SK-N-MC (cell line): ENCODE data around the gene CARD11.
"Not testable (repeated sequence)": the region's sequence is repeated elsewhere in the genome, so short reads cannot be mapped to it uniquely, and the experiment has no call there.

ENCODE experiments used
- DNase-seq: peaks from one replicate; pipeline ENCODE4 v3.0.0-alpha.2; 2011; ENCODE audit warnings: low read depth, low spot score
- H3K27ac ChIP-seq: fragments of 200-600 bp; sonication (generic); 2 replicates; pipeline ENCODE4 v1.5.1; 2016; ENCODE audit warnings: mixed run types
- H3K36me3 ChIP-seq: fragments of 200-600 bp; sonication (generic); 2 replicates; pipeline ENCODE4 v1.6.1; 2017; ENCODE audit warnings: antibody characterized with exemption, low read length, mixed read lengths; ENCODE audit not compliant: insufficient read depth
- H3K4me3 ChIP-seq: fragments of 200-600 bp; sonication (generic); 2 replicates; pipeline ENCODE4 v1.5.1; 2016
- H3K9ac ChIP-seq: fragments of 200-600 bp; sonication (generic); 2 replicates; pipeline ENCODE4 v1.8.0; 2017; ENCODE audit warnings: mixed run types, mixed read lengths; ENCODE audit not compliant: insufficient read length
- H3K9me3 ChIP-seq: fragments of 200-600 bp; sonication (generic); 2 replicates; pipeline ENCODE4 v1.6.1; 2017; ENCODE audit warnings: low read depth, mild to moderate bottlenecking, antibody characterized with exemption, low read length, moderate library complexity, mixed read lengths
- EZH2 ChIP-seq: fragments of 200-600 bp; sonication (generic); IDR thresholded peaks from one replicate; pipeline ENCODE4 v1.6.1; 2017; ENCODE audit warnings: antibody characterized with exemption
- FOXP2 ChIP-seq: optimal IDR thresholded peaks from 2 replicates; pipeline ENCODE3; 2011; ENCODE audit warnings: mild to moderate bottlenecking, moderate library complexity; ENCODE audit not compliant: insufficient read depth; ENCODE audit errors: extremely low read length, control extremely low read depth
- POLR2AphosphoS5 ChIP-seq: IDR thresholded peaks from 2 replicates; pipeline ENCODE4 v1.6.1; 2012; ENCODE audit warnings: mild to moderate bottlenecking, low read depth, low read length, borderline replicate concordance

The CARD11 gene

DNA sequence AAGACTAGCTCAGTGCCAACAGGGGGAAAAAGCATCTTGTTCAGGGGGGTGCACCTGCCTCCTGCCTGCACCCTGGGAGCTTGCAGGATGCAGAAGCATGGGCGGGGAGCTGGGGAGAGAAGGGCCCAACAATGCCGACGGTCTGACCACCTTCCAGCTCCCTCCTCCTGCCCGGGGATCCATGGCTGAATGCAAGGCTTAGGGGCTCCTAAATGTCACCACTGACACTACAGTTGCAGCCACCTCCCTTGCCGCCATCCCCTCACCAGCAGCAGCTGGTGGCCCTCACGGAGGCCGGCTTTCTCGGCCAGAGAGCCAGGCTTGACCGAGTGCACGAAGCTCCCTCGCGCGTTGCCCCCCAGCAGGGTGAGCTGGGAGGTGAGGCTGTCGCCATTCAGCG is 120.8 kb downstream of the CARD11 start:
- TF ChIP-seq EZH2, result no peak
- no peak for TF ChIP-seq FOXP2
- no peak for TF ChIP-seq POLR2AphosphoS5
- Histone ChIP-seq H3K4me3 (no peak overlapping the region), H3K36me3 (no peaks in the 10 kb centered on the region), H3K9ac (no peak overlapping the region), H3K9me3 (no peaks in the 10 kb centered on the region), H3K27ac (no peak overlapping the region)
- DNase-seq, result no peak

- DNase-seq, result no peak
- H3K9me3 ChIP-seq, result no peaks in the 10 kb centered on the region
- H3K36me3 ChIP-seq, result no peaks in the 10 kb centered on the region
Observed at GRCh38 chr7:2922348-2922691, 121.3 kb downstream of the CARD11 start.

GRCh38 chr7:2921653-2922347 is 121.9 kb downstream of the CARD11 start:
- H3K9ac ChIP-seq, result no peak overlapping the region
- DNase-seq, result no peak
- no peaks in the 10 kb centered on the region for H3K36me3 ChIP-seq
- no peak for TF ChIP-seq EZH2
- TF ChIP-seq FOXP2, result no peak
- TF ChIP-seq POLR2AphosphoS5, result no peak
- no peaks in the 10 kb centered on the region for H3K9me3 ChIP-seq
- no peak overlapping the region for H3K27ac ChIP-seq
- H3K4me3 ChIP-seq, result no peak overlapping the region

More at GRCh38 chr7:2922348-2922691, 121.3 kb downstream of the CARD11 start:
- H3K27ac ChIP-seq, result no peak overlapping the region
- no peak for TF ChIP-seq EZH2
- no peak for TF ChIP-seq FOXP2
- no peak for TF ChIP-seq POLR2AphosphoS5
- H3K4me3 ChIP-seq, result no peak overlapping the region
- no peak overlapping the region for H3K9ac ChIP-seq

GRCh38 chr7:2920956-2921652 is 122.6 kb downstream of the CARD11 start:
- no peak overlapping the region for H3K9ac ChIP-seq
- DNase-seq, result no peak
- no peaks in the 10 kb centered on the region for H3K36me3 ChIP-seq
- no peak overlapping the region for H3K4me3 ChIP-seq
- no peak overlapping the region for H3K27ac ChIP-seq
- no peaks in the 10 kb centered on the region for H3K9me3 ChIP-seq
- TF ChIP-seq FOXP2 (no peak), POLR2AphosphoS5 (no peak), EZH2 (no peak)

- not testable (repeated sequence) for H3K27ac ChIP-seq, H3K4me3 ChIP-seq, H3K36me3 ChIP-seq, DNase-seq, H3K9ac ChIP-seq, H3K9me3 ChIP-seq
Observed at GRCh38 chr7:2920480-2920879, 123.2 kb downstream of the CARD11 start.

DNA sequence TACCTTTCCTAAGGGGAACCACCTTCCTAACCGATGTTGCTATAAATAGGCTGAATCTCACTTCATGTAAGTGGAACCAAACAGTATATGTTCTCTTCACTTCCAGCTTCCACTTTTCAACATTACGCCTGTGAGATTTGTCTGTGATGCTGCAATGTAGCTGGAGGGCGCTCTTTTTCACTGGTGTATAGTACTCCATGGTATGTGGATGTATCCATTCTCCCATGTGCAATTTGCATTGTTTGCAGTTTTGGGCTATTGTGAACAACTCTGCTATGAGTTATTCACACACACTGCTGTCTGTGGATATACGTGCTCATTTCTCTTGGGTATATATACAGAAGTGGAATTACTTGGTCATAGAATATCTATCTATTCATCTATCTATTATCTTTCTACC is 123.6 kb downstream of the CARD11 start:
- no peaks in the 10 kb centered on the region for H3K36me3 ChIP-seq
- DNase-seq, result no peak
- no peak overlapping the region for H3K27ac ChIP-seq
- TF ChIP-seq POLR2AphosphoS5, result no peak
- no peak overlapping the region for H3K9ac ChIP-seq
- no peaks in the 10 kb centered on the region for H3K9me3 ChIP-seq
- H3K4me3 ChIP-seq, result no peak overlapping the region

DNA sequence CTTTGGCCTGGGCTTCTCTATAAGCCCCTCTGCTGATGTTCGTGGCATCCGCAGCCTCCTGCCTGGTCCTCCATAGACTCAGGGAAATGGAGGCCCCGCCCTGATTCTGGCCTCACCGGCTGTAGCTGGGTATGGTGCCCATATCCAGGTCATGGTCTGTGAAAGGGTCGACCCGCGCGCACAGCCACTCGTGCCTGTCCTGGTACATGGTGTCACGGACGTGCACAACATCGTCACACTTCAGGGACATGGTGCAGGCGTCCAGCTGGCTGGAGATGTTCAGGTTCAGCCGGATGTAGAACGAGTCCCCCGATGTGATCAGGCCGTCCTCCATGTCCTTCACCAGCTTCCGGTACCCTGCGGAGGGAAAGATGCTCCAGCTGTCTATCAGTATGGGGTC is 124.4 kb downstream of the CARD11 start:
- no peak for TF ChIP-seq POLR2AphosphoS5
- TF ChIP-seq FOXP2, result no peak
- TF ChIP-seq EZH2, result no peak
- Histone ChIP-seq H3K9ac (no peak overlapping the region), H3K9me3 (no peaks in the 10 kb centered on the region), H3K27ac (no peak overlapping the region), H3K36me3 (no peaks in the 10 kb centered on the region), H3K4me3 (no peak overlapping the region)
- no peak for DNase-seq

- H3K9me3 ChIP-seq, result no peaks in the 10 kb centered on the region
- H3K4me3 ChIP-seq, result no peak overlapping the region
- no peak for TF ChIP-seq FOXP2
- TF ChIP-seq POLR2AphosphoS5, result no peak
- no peak for TF ChIP-seq EZH2
- no peaks in the 10 kb centered on the region for H3K36me3 ChIP-seq
- no peak for DNase-seq
- H3K9ac ChIP-seq, result no peak overlapping the region
- H3K27ac ChIP-seq, result no peak overlapping the region
Observed at GRCh38 chr7:2918406-2918805, 125.3 kb downstream of the CARD11 start.

DNA sequence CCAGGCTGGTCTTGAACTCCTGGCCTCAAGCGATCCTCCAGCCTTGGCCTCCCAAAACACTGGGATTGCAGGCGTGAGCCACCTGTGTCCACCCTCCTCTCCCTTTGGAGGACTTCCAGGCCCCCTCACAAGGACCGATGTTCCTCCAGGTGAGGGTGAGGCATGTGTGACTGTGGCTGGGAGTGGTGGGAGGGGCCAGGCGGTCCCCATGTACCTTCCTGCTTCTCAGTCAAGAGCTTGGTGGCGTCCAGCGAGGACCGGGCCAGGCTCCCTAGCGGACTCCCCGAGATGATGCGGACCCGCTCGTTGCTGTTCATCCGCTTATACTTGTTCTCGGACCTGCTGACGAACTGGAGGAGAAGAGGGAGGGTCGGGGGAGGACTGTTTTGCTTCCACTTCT is 128.6 kb downstream of the CARD11 start:
- Histone ChIP-seq H3K9me3 (no peaks in the 10 kb centered on the region), H3K9ac (no peak overlapping the region), H3K4me3 (no peak overlapping the region), H3K36me3 (no peaks in the 10 kb centered on the region), H3K27ac (no peak overlapping the region)
- no peak for DNase-seq
- no peak for TF ChIP-seq FOXP2
- TF ChIP-seq EZH2, result no peak
- no peak for TF ChIP-seq POLR2AphosphoS5
